HG03064 (cell line): ENCODE results near the gene PSMB2.

Experiments
- ATAC-seq: cut with Tn5 transposase; IDR thresholded peaks from one replicate; pipeline ENCODE4 v1.9.1; 2021; ENCODE audit warnings: low read depth; ENCODE audit not compliant: unreplicated experiment

The PSMB2 gene

DNA sequence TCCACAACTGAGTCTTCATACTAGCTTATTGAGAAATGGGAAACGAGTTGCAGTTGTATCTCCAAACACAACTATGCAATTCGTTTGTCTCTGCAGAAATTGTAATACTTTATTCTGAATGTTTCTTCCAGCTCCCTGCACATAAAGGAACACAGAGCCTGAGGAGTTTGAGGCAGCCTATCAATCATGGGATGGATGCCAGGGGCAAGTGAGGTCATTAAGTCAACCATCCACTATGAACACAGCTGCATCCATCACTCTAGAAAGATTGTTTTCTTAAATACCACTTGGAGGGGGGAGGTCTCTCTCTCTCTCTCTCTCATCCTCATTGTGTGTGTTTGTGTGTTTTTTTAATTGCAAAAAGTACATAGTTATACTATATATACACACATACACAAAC lies 2.9 kb upstream of the PSMB2 start:
- no peak for ATAC-seq

DNA sequence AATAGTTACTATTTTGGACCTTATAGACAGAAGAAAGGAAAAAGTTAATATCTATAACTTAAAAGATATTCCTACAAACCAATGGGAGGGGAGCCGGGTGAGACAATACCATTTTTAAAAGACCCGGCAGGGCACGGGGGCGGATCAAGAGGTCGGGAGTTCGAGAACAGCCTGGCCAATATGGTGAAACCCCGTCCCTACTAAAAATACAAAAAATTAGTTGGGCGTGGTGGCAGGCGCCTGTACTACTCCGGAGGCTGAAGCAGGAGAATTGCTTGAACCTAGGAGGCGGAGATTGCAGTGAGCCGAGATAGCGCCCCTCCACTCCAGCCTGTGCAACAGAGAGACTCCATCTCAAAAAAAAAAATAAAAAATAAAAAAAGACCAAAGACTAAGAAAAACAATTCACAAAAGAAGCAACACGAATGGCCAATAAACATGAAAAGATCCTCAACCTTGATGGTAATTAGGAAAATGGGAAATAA lies 1.2 kb upstream of the PSMB2 start:
- ATAC-seq: no peak

DNA sequence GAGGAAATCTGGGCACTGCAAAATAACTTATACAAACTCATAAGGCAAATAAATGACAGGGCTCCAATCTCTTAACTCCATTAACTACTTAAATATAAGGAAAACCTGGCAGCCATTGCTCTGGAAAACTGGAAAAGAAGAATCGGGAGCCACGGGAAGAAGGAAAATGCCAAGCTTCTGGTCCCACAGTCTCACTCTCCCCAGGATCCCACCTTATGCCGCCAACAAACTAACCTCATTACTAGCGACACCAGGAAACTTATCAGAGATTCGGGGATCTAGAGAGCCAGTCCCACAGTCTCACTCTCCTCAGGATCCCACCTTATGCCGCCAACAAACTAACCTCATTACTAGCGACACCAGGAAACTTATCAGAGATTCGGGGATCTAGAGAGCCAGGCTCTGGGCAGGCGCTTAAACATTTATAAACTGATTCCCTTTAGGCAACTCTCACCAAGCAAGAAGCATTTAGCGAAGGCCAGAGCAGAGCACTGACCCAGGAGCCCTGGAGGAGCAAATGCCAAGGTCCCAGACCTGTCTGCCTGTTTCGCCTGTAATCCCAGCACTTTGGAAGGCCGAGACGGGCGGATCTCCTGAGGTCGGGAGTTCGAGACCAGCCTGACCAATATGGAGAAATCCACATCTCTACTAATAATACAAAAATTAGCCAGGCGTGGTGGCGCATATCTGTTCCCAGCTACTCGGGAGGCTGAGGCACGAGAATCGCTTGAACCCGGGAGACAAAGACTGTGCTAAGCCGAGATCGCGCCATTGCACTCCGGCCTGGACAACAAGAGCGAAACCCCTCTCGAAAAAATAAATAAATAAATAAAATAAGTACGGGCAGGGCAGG lies 720 bp downstream of the PSMB2 start:
- peak; percentile 7 for ATAC-seq

DNA sequence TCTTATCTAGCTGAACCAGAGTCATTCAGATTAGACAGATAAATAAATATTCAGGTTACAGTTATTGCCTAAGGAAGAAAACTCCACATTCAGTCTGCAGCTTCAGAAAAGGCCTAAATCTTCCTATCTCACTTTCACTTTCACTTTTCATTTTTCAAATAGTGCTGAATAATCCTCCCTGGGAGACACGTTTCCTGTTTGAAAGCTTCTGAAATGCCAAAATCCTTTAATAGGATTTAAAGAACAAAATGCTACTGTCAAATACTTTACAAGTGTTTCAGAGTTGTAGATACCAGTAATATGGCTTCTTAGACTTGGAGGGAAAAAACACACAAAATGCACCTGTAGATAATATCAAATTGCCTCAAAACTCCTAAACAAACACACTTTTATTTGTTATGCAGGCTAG lies 3.9 kb downstream of the PSMB2 start:
- ATAC-seq: no peak

DNA sequence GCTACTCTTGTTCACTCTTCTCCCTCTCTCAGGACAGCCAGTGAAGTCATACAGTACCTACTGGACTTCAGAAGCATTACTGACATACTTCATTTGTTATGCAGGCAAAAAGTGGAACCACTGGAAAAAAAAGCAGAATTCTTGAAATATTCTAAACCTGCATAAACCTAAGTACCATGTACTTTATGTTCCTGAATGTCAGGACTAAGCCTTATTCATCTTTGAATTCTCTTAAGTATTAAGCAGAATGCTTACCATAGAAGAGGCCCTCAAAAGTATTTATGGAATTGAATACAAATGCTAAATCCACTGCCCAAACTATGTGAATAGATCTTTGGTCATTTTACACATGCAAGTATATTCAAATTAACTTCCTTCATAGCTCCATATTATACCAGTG lies 7.8 kb downstream of the PSMB2 start:
- no peak for ATAC-seq

DNA sequence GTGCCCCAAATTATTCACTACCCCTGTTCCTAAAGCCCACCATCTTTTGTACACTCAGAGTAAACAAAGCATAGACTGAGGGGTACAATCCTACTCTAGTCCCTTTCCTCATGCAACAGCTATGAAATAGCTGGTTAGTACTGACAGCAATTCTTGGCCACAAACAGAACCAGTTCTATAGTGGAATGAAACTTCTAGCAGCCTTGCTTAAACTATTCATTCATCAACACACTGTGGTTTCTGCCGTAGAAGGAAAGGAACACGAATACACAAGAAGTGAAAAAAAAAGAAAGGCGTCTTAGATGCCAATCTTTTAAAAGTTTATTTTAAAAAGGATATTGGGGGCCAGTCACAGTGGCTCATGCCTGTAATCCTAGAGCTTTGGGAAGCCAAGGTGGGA lies 9.9 kb downstream of the PSMB2 start:
- no peak for ATAC-seq

DNA sequence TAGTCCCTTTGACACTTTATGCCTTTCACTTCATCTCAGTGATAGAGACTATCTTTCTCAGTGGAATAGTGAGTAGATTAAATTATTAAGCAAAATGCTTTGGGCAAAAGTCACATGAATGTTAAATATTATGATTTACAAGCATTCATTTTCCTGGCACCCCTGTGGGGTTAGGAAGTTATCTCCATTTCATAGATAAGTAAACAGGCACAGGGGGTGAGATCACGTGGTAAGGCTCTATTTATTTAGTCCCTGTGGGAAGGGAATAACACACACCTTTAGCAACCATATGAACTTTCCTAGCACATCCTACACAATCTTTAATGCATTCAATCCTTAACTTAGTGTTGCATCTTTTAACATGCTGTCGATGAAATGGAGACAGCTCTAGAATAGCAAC lies 12.3 kb downstream of the PSMB2 start:
- ATAC-seq: no peak

DNA sequence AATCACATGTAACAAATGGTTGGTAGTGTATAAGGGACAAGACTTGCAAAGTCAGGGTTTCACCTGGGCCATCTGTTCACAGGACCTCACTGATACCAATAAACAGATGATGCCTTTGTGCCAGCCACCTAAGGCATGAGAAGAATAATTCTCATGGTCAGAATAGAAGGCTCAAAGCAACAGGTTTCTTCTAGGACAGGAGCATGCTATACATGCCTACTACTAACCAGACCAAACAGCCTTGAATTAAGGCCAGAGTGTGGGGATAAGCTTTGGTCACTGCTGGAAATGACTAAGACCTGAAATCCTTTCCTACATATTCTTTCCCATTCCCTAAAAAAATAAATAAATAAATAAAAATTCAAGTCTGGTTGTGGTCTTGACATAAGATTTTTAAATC lies 17.5 kb downstream of the PSMB2 start:
- ATAC-seq: no peak

DNA sequence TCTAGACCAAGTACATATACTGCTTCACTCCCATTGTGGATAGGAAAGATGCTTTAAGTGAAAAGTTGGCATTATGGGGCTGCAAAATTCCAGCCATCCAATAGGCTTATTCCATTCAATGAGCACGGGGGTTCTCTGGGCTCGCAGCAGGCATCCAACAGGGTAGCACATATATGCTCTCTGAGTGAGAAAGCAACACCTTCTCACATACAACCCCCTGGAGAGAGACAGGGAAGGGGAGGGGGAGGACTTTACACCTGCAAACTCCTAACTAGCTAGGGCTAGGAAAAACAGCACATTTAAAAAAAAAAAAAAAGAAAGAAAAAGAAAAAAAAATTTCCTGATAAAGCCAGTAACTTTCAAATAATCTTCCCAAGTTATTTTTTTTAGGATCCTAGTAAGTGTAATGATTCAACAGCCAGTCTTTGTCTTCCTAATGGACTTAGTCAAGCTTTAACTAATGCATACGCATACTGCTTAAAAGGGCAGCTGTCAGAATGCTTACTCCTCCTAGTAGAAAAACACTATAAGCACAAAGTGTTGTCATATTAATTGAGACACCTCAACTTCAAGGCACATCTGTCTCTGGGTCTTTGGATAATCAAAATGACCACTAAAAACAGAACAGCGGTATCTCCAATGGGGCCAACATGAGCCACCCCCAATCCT lies 18.7 kb downstream of the PSMB2 start:
- ATAC-seq: no peak

DNA sequence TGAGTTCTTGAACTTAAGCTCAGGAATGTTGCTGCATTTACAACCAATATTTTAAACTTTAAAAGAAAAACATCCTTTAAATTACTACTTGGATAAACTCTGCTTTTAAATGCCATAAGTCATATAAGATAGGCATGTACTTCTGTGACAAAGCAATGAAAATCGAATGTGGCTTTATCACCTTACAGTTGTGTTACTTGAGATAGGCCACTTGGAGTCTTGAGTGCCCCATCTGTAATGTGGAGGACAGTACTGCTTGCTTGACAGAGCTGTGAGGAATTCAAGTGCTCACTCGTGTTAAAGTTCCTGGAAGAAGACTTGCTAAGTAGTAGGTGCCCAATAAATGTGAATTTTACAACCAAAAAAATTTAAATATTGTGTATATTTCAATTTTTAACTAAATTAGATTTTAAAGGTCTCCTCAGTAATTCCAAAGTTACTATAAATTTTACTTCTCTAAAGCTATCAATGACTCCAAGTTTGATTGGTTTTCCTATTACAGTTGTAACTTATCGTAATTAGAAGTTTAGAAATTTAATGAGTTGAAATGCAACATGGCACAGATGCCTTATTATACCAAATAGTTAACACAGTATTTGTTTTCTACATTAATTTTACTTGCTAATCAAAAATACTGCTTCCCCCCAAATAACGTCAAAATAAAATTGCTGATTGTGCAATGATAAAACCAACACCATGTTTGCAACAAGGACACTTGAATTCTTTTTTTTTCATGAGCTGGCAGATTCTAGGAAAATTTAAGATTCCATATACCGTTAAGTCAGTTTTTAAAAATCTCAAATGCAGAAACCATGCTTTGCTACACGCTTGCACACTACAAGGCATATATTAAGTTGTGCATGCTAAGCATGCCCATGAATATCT lies 21.8 kb downstream of the PSMB2 start:
- ATAC-seq: no peak

DNA sequence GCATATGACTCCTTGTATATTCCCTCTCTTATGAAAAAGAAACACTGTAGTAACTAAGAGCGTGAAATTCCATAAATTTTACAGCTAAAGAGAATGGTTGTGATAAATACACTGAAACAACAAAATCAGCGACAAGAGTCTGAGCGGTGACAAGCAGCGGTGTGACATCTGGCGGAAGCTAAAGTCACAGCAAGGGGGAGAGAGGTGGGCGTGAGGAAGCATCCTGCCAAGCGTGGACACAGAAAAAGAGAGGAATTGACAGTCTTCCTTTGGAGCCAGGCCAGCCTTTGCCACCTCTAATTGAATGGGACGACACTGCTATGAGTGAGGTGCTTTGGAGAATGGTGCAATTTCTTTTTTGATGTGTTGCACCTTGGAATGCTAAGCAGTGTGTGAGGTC lies 25.9 kb downstream of the PSMB2 start:
- ATAC-seq: no peak

DNA sequence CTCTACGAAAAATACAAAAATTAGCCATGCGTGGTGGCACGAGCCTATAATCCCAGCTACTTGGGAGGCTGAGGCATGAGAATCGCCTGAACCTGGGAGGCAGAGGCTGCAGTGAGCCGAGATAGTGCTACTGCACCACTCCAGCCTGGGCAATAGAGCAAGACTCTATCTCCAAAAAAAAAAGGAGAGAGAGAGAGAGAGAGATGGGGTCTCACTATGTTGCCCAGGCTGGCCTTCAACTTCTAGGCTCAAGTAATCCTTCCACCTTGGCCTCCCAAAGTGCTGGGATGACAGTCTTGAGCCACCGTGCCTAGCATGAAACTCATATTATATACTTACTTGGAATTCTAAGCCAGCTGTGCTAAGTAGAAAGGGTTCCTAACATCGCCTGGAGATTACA lies 29.7 kb downstream of the PSMB2 start:
- ATAC-seq: no peak

DNA sequence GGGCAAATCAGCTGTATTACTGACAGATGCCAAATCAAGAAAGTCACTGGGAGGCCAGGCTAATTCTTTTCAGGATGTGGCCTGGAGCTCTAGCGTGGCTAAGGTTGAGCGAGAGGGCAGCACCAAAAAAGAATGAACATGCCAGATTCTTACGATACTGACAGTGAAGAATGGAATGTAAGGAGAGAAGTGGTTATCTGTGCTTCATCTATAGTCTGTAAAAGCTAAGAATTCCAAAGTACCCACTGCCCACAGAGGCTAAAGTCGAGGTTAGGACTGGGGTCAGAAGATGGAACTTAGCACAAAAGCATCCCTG lies 35.5 kb downstream of the PSMB2 start:
- no peak for ATAC-seq

DNA sequence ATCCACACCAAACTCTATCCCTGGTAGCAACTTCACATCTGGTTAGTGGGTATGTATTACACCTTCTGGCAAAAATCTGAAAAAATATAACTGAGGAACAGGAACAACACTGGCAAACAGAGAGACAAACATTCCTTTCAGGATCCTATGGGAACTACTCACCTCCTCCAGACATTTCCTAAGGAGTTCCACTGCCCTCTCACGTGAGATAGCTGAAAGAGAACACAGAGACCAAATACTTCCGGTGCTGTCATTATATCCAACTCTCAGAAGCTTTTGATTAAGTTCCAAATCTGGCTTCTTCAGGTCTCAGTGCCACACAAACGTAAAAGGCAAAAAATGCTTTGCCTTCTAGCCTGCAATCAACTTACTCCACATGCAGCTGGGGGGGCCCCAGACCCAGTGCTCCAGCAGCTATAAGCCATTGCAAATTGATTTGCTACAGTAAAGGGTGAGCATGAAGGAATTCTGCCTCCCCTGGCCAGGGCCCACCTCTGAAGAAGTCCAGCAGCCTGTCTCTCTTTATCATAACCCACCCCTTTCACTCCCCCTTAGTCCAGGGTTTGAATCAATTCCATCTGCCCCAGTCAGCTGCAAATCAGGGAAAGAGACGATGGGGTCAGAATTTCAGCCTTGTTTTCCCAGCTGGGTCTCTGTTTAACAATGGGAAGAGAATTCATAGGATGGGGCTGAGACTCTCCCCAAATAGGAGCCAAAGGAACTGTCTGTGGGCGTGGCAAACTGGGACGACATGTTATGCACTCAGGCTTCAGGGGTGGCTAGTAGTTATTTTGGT lies 36.1 kb downstream of the PSMB2 start:
- no peak for ATAC-seq

DNA sequence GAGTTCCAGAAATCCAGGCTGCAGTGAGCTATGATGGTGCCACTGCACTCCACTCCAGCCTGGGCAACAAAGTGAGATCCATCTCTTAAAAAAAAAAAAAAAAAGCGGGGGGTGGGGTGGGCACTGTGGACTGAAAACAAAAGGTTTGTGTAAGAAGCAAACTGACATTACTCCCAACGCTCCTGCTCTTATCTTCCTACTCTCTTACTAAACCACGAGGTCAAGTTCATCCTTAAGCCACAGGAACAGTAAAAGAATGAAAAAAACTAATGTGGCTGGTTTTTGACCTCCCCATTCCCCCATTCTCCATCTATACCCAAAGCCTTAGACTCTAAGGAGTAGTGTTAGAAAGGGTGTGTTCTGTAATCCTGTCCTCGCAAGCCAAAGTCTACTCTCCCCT lies 37.4 kb downstream of the PSMB2 start:
- no peak for ATAC-seq

DNA sequence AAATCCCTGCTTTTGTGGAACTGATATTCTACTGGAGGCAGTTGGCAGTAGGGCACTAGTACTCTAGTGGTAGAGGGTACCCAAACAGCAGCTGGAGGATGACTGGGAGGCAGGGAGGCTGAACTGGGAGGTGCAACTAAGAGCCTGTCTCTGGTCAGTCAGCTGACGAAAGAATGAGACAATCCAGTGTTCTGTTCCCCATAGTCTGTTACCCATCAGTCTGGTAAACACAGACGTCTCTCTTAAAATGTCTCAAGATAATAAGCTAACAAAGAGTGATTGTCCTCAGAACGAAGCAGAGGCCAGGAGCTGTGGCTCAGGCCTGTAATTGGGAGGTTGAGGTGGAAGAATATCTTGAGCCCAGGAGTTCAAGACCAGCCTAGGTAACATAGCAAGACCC lies 37.9 kb downstream of the PSMB2 start:
- no peak for ATAC-seq

DNA sequence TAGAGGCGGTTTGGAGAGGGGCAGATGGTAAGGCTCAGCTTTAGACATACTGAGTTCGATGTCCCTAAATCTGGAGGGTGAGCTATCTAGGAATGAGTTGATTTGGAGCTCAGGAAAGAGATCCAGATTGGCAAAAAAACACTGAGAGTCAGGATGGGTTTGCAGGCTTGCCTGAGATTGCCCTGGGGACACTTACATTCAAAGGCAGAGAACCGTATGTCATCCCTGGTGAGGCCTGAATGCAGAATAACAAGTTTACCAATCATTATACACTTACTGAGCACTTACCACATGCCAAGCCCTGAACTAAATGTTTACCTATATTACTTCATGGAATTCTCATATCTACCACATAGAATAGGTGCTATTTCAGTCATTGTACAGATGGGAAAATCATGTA lies 40.7 kb downstream of the PSMB2 start:
- no peak for ATAC-seq

DNA sequence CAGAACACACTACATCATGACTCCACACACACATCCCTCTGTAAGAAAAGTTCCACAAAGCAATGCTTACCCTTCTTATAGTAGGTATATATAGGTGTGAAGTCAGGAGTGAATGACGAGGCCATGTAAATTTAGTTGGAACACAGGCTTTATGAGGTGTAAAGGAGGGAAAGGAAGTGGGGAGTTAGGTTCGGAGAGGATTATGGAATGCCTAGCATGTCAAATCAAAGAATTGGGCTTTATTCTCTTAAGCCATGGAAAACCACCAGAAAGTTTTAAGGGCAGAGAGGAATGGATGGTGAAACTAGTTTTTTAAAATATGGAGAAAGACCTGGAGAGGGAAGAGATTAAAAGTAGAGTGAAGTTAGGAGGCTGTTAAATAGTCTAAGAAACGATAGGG lies 41.9 kb downstream of the PSMB2 start:
- ATAC-seq: no peak

DNA sequence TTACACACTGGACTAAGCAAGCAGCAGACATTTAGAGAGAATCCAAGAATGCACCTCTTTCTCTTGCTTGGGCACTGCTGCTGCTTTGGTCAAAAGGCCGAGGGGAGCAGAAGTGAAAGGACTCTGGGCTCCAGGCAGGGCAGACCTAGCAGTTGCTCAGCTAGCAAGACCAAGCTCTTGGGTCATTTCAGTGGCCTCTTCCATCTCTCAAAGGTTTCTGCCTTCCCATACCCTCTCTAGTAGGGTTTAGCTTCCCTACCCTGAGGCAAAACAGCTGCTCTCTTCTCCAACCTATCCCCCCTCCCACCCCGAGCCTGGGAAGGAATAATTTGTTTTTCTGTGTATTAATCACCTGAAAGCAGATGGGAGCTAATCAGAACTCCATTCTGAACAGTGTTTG lies 42.4 kb downstream of the PSMB2 start:
- no peak for ATAC-seq

DNA sequence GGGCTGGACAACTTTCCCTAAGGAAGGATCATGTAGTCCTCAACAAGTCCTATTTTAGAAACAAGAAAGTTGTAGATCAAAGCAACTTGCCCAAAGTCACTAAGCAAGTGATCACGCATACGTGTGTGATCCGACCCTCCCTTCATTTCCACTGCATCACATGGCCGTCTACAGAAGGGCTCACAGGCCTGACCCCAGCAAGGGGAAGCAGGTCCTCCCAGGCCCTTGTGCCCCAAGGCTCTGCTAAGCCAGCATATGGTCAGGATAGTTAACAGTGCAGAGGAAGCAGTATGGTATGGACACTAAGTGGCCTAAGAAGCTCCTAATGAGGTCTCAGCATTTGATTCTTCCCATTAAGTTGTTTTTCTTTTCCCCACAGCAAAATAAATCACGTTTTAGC lies 43.5 kb downstream of the PSMB2 start:
- no peak for ATAC-seq

DNA sequence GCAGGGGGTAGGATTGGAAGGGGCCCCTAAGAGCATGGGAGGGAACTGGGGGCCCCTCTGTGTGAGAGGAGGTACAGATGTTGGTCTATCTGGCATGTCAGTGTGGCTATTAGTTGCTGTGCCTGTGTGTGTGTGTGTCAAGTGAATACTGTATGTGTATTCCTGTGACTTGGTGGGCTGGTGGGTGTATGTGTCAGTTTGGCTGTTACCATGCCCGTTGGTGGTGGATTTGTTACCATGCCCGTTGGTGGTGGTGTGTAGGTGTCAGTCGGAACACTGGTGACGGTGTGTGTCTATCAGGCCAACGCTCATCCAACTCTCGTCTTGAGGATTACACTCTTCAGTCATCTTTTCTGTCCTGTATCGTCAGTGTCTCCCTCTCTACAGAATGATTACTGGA lies 45.6 kb downstream of the PSMB2 start:
- no peak for ATAC-seq
